HG02840 (cell line): ENCODE results near the gene ATP6V0E2.

ENCODE experiments used
- ATAC-seq: cut with Tn5 transposase; IDR thresholded peaks from one replicate; pipeline ENCODE4 v1.9.1; 2021; ENCODE audit warnings: mild to moderate bottlenecking, moderate library complexity, moderate number of reproducible peaks; ENCODE audit not compliant: unreplicated experiment, low FRiP score

The ATP6V0E2 gene

DNA sequence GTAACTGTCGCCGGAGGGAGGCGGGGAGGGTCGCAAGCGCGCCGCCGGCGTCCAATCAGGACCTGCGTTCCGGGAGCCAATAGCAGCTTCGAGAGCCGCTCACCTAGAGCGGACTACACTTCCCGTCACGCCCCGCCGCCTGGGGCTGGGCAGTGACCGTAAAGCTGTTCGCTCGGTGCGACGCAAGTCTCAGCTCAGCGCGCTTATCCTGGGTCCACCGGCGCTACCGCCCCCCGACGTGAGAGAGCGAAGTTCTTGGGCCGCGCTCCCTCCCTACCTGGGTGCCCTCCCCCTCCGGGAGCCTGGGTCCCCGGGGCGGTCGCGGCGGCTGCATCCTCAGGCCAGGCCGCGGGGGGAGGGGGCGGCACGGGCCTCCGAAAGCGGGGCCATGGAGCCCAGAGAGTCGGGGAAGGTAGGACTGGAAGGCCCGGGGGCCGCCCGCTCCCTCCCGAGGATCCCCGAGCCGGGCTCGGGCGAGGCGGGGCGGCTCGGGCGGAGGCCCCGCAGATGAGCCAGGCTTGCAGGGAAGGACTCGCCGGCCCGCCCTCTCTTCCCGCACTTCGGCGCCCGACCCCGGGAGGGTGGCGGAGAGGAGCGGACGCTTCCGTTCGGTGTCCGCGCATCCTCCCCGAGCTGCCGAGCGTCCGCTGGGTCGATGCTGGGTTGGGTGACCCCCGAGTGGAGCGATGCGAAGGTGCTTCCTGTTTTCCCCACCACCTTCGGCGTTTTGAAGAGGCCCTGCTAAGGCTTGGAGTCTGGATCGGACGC lies 35.4 kb upstream of the ATP6V0E2 start, which contains the start of gene ZNF862:
ZNF862 (plus strand) TSS at position 152 of the 768 bp plus-strand sequence; CDS start at position 389, 237 bp downstream.
- ATAC-seq = peak; percentile 99

GRCh38 chr7:149838992-149839408 lies 34.8 kb upstream of the ATP6V0E2 start:
- no peak for ATAC-seq

- ATAC-seq = no peak
Observed at GRCh38 chr7:149839933-149840332, 33.8 kb upstream of the ATP6V0E2 start.

DNA sequence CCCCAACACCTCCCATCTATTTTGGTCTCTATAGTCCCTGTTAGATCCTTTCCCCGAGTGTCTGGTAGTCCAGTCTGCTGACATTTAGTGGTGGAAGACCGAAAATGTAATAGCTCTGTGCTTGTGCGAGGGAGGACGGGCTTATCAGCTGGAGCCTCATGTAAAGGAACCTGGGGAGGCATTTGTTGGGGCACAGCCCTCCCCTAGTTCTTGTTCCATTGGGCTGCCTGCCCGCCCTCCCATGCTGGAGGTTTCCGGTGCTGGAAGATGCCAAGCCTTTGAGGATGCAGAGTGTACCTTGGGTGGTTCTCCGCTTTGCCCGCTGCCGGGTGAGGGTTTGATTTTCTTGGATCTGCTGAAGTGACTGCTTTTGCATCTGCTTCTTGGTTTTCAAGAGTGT lies 30.2 kb upstream of the ATP6V0E2 start:
- no peak for ATAC-seq

- ATAC-seq = no peak
Observed at GRCh38 chr7:149844445-149844844, 29.3 kb upstream of the ATP6V0E2 start.

- no peak for ATAC-seq
Observed at GRCh38 chr7:149845257-149845980, 28.4 kb upstream of the ATP6V0E2 start.

DNA sequence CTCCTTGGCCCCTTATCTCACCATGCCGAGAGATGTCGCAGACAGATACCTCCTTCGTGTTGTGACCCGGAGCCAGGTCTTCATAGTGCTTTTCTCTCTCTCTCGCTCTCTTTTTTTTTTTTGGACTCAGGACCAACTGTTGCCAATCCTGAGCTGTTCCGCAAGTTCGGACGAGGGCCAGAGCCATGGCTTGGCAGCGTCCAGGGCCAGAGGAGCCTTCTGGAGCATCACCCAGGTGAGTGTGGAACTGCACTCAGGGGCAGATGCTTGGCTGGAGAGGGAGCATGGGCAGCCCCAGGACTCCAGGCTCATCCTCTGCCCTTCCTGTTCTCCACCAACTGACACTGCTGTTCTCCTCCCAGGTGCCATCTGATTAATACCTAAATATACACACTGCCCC lies 27.7 kb upstream of the ATP6V0E2 start:
- ATAC-seq = no peak

GRCh38 chr7:149846436-149847046 lies 27.2 kb upstream of the ATP6V0E2 start:
- ATAC-seq = no peak

GRCh38 chr7:149849174-149849573 lies 24.6 kb upstream of the ATP6V0E2 start:
- ATAC-seq = no peak

DNA sequence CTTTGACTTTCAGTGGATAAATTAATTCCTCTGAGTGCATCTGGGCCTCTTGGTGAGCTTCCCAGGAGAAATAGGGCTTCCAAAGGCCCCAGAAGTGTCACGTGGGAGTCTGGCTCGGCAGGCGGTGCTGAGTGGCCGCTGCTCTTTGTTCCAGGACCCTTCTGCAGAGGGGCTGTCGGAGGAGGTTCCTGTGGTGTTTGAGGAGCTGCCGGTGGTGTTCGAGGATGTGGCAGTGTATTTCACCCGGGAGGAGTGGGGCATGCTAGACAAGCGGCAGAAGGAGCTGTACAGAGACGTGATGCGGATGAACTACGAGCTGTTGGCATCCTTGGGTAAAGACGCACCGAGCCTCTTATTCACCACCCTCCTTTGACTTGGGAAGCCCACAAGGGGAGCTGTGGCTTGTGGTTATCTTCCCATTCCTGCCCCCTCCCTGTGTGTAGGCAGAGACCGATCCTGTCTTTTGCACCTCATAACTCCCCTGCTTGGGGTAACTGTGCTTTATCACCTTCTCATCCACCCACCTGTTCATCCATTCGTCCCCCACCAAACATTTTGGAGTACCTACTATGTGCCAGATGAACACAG lies 23.7 kb upstream of the ATP6V0E2 start:
- ATAC-seq = no peak

- no peak for ATAC-seq
Observed at GRCh38 chr7:149850716-149851115, 23.1 kb upstream of the ATP6V0E2 start.

GRCh38 chr7:149851449-149851848 lies 22.3 kb upstream of the ATP6V0E2 start:
- no peak for ATAC-seq

DNA sequence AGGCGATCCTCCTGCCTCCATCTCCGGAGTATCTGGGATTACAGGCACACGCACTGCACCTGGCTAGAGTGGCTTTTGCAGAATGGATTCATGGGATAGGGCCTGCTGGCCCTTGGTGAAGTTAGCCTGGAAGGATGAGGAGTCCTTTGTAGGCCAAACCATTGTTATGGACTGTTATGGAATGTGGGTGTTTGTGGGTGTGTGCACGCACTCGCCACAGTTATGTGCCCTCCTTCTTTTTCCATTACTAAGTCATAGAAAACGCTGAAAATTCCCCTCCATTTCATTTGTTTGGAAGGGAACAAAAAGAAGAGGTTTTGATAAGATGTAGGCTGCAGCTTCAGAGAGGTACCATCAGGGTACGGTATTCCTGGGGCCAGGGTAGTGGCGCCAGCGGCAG lies 20.6 kb upstream of the ATP6V0E2 start:
- no peak for ATAC-seq

DNA sequence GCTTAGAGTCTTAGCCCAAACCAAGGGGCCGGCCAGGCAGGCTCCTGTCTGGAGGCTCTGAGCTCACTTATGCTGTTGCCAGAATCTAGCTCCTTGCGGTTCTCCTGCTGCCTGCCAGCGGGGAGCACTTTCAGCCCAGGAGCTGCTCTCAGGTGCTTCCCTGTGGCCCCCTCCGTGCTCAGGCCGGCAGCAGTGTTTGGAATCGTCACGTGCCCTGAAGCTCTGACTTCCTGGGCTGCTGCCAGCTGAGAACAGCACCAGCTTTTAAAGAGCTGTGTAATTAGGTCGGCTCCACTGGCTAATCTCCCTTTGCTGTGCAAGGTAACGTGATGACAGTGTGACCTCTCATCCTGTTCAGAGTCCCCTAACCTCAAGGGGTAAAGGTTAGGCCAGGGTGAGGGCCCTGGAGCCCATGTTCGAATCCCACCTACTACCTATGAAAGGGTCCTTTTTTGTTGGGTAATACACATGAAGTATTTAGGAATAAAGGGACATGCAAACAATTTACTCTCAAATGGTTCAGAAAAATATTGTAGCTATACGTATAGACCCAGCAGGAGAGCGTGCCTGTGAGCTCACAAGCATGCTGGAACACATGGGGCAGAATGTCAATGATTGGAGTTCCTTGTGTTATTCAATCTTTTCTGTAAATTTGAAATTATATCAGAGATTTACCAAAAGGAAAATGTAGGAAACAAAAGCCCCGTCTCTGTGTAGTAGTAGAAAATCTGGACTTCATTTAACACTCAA lies 19.0 kb upstream of the ATP6V0E2 start:
- ATAC-seq = no peak

- ATAC-seq = no peak
Observed at GRCh38 chr7:149855361-149856305, 18.1 kb upstream of the ATP6V0E2 start.

GRCh38 chr7:149856583-149856982 lies 17.2 kb upstream of the ATP6V0E2 start:
- no peak for ATAC-seq

DNA sequence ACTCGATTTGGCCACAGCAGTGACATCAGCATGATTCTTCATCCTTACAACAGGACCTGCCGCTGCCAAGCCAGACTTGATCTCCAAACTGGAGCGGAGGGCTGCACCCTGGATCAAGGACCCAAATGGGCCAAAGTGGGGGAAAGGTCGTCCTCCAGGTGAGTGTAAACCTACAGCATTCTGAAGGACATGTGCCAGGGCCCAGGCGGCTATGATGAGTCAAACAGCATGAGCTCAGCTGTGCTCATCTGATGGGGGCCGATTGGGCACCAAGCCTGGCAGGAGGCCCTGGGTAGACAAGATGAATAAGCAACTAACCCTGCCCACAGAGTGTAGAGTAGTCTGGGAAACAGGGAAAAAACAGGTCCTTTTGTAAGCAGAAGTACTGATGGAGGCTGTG lies 14.4 kb upstream of the ATP6V0E2 start:
- no peak for ATAC-seq

DNA sequence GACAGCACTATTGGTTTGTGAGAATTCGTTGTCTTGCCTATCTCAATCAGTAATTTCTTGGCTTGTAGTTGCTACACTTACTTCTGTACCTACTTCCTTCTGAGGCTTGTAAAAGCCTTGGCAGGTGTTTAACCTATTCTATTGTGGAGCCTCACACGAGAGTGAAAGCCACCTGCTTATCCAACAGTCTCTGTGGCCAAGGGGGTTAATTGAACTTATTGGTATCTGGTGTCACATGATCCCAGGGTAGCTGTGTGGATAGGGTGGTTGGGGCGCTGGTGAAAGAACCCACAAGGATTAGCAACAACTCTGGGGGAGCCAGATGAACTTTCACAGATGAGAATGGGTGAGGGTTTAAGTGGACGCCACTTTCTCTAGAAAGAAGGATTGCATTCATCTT lies 13.9 kb upstream of the ATP6V0E2 start:
- no peak for ATAC-seq
